OCI-LY1 (cell line): ENCODE data around the gene MYL12B.

Experiments
- EZH2 ChIP-seq: fragments of 200-600 bp; sonication (generic), shearing (Covaris generic); IDR thresholded peaks from 2 replicates; pipeline ENCODE4 v1.8.0; 2017; ENCODE audit warnings: borderline replicate concordance, mixed run types, mild to moderate bottlenecking, antibody characterized with exemption, low read length, moderate library complexity, mixed read lengths
- TF ChIP-seq, protein P1 (sequence below): fragments of 200-600 bp; sonication (generic), shearing (Covaris generic); IDR thresholded peaks from 2 replicates; pipeline ENCODE4 v1.5.1; 2017; ENCODE audit warnings: mild to moderate bottlenecking, antibody characterized with exemption, low read length, moderate library complexity, mixed read lengths

DNA sequence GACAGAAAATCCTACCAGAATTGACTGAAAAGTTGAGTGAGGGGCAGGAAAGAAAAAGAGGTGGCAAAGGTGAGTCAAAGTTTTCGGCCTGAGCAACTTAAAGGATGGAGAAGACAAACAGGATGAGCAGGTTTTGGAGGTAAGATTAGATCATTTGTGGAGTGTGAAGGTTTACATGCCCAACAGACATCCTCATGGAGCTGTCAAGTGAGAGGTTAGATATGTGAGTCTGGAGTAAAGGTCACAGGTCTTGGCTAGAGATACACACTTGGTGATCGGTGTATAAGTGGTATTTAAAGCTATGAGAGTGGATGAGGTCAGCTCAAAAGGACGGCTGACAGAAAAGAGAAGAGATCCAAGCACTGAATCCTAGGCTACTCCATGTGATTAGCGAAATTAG, 25.5 kb upstream of the MYL12B start:
- TF ChIP-seq, protein P1, sequence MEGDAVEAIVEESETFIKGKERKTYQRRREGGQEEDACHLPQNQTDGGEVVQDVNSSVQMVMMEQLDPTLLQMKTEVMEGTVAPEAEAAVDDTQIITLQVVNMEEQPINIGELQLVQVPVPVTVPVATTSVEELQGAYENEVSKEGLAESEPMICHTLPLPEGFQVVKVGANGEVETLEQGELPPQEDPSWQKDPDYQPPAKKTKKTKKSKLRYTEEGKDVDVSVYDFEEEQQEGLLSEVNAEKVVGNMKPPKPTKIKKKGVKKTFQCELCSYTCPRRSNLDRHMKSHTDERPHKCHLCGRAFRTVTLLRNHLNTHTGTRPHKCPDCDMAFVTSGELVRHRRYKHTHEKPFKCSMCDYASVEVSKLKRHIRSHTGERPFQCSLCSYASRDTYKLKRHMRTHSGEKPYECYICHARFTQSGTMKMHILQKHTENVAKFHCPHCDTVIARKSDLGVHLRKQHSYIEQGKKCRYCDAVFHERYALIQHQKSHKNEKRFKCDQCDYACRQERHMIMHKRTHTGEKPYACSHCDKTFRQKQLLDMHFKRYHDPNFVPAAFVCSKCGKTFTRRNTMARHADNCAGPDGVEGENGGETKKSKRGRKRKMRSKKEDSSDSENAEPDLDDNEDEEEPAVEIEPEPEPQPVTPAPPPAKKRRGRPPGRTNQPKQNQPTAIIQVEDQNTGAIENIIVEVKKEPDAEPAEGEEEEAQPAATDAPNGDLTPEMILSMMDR, result no peak
- TF ChIP-seq EZH2, result no peak
